Cardiac septum (tissue), 1 donor: Measurements from ENCODE around the gene LRIT2. TPM values are rescaled to one million over a fixed set of nuclear protein-coding genes. Genes with fewer than 3 reads are reported as not detected.

Experiments
- DNase-seq: peaks from one replicate; pipeline ENCODE4 v3.0.0-alpha.2; 2020; ENCODE audit warnings: low spot score
- intact Hi-C: fragments of 100-400 bp; cut with DNase I; formaldehyde crosslinking; loops from one replicate; pipeline ENCODE4 v1.14.0; 2022
- long read RNA-seq: library from polyadenylated mRNA; unstranded; transcript quantifications from one replicate; pipeline ENCODE4 v2.0.0, GENCODE V29; 2021
- total RNA-seq: library from RNA; stranded (reverse); fragmentation: NEBNext Ultra II Directional; extraction: Animal tissue kit (Norgen Biotek cat#: 25700); gene quantifications from one replicate; pipeline ENCODE4 v1.2.1, GENCODE V29; 2021
- donor health status: DM: no; HTN: no; CAD: no.

Gene LRIT2, protein sequence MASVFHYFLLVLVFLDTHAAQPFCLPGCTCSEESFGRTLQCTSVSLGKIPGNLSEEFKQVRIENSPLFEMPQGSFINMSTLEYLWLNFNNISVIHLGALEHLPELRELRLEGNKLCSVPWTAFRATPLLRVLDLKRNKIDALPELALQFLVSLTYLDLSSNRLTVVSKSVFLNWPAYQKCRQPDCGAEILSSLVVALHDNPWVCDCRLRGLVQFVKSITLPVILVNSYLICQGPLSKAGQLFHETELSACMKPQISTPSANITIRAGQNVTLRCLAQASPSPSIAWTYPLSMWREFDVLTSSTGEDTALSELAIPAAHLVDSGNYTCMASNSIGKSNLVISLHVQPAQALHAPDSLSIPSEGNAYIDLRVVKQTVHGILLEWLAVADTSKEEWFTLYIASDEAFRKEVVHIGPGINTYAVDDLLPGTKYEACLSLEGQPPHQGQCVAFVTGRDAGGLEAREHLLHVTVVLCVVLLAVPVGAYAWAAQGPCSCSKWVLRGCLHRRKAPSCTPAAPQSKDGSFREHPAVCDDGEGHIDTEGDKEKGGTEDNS
- not detected for total RNA-seq
- long read RNA-seq, result 0 reads

DNA sequence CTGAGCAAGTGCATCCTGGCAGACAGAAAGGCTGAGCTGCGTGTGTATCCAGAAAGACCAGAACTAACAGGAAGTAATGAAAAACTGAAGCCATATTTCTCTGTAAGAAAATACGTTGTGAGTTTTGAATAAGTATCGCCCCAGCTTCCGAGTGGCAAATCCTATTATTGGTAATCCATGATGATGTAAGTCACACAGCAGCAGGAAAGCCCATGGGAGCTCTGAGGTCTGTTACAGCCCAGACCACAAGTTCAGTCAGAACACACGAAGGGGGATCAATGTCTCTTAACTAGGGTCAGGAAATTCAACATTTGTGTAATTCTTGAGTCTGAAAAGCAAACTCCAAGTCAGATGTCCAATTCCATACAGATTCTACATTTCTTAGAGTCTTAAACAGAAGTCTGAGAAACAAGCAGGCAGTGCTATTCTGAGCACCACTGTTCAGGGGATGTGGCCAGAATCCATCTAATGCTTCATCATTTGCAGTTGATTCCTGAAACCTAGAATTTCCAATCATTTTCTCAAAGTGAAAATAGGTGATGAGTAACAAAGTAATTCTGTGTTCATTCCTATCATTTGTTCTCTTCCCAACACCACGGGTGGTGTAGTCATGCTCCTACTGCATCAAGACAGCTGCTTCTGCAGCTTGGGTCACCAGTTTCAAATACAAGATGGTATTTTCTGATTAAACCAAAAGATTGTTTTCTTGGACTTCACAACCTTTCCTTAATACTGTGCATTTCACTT, at the start of gene LRIT2:
Gene LRIT2, minus strand, starts transcription at position 118 of the 747 bp plus-strand sequence. Its CDS starts 24 bp downstream, at position 94.
- peak; percentile 41 for DNase-seq
- intact Hi-C loops, result no loop called here

DNA sequence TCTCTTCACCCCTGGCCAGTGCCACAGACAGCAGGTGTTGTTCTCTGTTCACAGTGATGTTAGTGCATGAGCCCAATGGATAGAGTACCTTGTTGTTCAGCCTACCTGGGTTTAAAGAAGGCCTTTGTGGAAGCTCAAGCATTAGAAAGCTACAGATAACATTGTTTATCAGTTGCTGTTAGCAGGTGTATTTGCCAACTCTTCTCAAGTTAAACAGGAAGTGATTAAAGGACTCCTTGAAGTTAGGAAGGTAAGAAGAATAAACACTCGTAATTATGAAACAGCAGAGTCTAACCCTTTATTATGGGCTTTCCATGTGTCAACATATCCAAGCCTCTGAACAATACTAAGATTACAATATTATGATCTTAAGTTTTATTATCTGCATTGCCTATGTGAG, 45.4 kb upstream of the LRIT2 start:
- no peak for DNase-seq
- intact Hi-C loops, result no loop called here

DNA sequence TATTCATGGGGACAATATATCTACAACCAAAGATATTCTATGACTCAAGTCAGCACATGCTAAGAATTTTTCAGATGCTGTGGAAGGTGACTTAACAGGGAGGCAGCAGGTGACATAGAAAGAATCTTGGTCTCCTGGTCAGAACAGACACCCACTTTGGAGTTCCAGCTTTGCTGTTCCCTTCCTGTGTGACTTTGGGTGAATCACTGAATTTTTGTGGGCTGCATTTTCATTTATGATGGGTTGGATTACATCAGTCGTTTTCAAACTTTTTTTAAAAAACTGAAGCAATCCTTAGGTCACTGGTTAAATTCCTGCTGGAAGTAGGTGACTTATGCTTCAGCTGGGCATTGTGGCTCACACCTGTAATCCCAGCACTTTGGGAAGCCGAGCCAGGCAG, 44.4 kb upstream of the LRIT2 start:
- intact Hi-C loops, result no loop called here
- no peak for DNase-seq

DNA sequence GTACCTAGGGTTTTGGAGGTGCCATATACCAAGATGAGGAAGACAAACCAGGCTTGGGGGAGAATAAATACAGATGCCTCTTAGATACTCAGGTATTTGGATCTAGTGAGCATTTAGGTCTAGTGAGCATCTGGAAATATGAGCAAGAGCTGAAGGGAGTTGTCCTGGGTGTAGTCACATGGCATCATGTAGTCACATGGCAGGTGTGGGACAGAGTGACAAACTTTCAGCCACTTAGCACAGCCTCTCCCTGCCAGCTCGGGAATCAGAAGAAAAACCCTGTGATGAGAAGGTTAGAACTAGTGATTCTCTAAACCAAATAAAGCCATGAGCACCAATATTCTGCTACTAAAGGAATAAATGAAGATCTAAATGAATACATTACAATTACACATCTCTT, 43.8 kb upstream of the LRIT2 start:
- DNase-seq, result no peak
- intact Hi-C loops, result no loop called here

DNA sequence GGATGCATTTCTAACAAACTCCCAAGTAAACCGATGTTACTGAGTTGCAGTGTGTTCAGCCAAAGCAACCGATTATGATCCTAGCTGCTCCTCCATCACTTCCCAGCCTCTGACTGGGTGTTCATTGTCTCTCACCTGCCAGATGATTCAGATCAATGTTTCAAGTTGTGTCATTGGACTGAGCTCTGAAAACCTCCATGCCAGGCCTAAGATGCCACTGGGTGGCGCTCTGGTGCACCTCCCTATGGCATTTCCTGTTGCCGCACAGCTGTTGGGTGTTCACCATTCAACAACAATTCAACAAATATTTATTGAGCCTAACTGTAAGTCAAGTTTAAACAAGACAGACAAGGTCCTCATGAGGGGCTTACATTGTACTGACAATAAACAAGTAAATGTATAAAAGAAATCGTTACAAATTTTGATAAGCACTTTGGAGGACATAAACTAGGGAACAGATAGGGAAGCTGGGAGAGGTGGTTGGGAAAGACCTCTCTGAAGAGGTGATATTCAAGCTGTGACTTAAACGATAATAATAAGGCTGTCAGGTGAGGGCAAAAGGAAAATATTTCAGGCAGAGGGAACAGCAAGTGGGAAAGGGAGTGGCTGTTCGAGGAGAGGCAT, 42.3 kb upstream of the LRIT2 start:
- DNase-seq, result no peak
- intact Hi-C loops, result no loop called here

DNA sequence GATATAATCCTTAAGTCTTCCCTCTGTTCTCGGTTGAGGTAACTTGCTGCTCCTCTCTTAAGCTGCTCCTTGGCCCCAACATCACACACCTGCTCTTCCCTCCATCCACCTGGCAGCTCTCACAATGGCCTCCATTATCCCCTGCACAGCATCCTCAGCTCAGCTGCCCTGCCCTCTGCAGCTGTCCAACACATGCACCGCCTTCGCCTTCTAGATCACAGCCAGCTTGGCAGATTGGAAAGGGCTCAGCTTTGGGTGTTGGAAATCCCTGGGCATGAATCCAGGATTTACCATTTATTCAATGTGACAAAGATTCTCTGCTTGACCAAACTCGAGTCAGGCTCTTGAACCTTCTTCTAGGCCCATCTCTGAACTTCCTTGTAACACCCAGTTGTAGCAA, 40.1 kb upstream of the LRIT2 start:
- no peak for DNase-seq
- intact Hi-C loops, result no loop called here

DNA sequence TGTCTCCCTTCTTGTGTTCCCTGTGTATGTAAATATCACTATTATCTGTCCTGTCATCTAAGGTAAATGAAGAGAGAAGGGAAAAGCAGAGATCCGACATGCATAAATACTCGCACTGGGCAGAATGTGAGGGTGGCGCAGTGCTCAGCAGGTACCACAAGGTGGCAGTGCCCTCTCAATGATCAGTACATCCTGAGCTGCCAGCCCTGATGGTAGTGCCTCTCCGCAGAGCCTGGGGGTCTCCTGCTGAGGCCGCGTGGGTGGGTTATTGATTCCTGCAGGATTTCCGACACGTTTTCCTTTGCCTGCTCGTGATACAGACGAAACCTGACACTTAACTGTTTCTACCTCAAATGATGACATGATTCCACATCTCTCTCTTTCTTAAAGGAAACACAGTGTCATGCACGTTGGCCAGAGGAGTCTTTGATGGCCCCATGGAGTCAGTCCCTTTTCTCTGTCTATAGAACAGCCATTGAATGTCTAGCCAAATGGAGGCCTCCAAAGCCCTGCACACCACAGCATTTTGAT, 39.3 kb upstream of the LRIT2 start:
- intact Hi-C loops, result loop anchor here (1.0 to 5.0 kb wide), 2 partner anchors 113 to 273 kb away; no protein-coding TSS in a partner anchor
- no peak for DNase-seq

DNA sequence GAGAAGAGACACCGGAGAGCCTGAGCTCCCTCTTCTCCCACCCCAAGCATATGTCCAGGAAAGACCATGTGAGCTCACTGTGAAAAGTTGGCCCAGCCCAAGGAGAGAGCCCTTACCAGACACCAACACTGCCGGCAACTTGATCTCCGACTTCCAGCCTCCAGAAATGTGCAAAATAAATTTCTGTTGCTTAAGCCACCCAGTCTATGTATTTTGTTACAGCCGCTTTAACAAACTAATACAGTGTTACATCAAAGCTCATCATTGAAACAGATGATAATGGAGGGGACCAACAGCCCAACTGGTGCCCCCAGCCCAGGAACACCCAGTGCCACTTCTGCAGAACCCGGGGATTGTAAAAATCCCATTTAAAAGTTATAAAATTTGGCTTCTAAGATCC, 38.4 kb upstream of the LRIT2 start:
- no peak for DNase-seq
- intact Hi-C loops, result loop anchor here (1.0 to 5.0 kb wide), 2 partner anchors 114 to 274 kb away; no protein-coding TSS in a partner anchor

DNA sequence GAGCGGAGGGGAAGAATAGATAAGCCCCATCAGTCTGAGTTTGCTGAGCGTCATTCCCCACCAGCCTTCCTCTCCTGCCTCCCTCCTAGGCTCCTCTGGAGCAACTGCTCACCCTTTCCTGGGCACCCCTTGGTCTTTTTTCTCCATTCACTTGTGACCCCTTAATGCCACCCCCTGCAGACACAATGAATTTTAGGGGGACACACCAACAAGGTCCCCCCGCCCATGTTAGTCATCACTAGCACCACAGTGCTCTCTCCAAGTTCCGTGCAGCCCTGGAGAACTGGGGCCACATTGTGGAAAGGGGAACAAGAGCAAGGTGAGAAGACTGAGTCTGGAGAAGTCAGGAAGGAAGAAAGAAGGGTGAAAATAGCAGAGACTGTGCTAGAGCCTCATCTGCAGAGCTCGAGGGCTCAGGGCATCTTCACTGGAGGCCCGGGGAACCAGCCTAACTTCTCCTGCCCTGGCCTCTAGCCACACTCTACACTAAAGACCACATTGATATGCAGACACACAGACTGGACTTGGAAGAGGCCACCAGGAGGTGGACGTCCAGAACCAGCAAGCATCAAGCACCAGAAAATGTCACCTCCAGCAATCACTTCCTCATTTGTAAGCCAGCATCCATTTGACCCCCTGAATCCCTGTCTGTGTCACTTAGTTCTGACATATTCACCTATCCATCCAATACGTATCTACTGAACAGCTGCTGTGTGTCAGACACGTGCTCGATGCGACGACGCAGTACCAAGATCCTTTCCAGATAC, 37.0 kb upstream of the LRIT2 start:
- intact Hi-C loops, result loop anchor here (5.0 kb wide), 1 partner anchor 115 kb away; no protein-coding TSS in a partner anchor
- DNase-seq, result no peak

DNA sequence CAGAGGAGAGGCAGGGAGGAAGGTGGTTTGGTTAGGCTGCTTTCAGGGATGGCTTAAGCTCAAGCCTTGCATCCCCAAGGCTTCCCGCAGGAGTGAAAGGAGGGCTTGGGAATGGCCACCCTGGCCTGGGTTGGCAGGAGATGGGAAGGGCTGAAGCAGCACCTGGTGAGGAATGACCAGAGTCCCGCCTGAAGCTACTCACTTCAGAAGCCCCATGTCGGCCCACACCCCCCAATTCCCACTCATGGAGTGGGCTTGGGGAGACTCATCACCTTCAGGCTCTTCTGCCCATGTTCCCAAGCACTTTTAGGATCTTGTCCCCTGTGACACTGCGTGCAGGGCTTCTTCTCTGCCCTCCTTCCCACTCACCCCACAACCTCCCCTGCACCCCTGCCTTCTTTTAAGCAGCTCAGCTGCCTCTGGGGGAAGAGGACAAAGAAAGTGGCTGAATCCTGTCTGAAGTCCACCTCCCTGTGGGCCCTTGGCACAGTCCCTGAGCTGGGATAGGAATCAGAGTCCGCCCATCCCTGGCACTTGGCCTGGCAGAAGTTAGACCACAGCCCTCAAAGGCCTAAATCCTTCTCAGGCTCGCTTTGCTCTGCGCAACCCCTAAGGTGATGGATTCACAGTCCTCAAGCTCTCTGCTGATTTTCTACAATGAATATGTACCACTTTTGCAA, 36.0 kb upstream of the LRIT2 start:
- DNase-seq, result no peak
- intact Hi-C loops, result loop anchor here (5.0 kb wide), 1 partner anchor 116 kb away; no protein-coding TSS in a partner anchor

DNA sequence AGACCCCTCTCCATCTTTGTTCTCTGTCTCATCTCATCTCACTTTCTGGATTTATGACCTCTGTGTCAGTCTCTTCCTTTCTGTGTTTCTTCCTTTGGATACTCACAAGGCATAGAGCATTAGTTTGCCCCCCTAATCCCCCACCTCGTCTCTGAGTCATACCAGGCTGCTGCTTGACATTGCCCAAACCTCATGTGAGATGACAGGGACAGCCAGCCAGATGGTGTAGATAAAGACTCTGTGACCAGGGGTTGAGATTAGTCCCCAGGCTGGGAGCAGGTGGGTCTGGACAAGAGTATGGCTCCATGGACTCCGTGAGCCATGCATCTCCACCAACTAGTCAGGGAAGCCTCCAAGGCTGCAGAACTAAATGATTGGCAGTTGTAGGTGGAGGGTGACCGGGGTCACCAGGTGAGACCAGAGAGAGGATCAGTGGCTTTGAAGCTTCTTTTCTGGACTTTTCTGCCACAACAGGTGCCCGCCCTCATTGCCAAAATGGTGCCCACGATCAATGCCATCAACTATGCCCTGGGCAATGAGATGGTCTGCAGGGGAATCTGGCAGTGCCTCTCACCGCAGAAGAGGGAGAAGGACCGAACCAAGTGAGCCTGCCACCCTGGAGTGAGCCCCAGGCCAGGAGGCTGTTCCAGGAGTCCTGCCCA, 32.8 kb upstream of the LRIT2 start:
- intact Hi-C loops, result no loop called here
- DNase-seq, result no peak

DNA sequence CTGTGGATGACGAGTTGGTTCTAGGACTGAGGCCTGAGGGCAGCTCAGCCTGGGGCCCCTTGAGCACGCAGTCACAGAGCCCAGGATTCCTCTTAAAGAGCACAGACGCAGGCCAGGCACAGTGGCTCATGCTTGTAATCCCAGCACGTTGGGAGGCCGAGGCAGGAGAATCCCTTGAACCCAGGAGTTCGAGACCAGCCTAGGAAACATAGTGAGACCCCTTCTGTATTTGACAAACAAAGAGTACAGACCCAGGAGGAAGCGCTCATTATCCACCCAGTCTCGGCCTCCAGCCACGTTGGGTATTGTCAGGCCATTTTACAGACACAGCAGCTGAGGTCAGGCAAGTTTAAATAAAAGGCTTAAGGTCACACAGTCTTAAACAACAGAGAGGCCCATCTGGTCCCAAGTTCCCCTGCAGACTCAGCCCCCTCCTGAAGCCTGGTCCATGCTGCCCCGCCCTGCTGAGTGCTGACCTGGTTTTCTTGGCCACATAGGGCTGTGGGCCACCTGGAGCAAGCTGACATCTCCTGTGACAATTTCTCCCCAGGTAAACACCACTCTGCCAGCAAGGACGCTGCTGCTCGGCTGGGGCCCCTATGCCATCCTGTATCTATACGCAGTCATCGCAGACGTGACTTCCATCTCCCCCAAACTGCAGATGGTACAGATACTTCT, 32.1 kb upstream of the LRIT2 start:
- intact Hi-C loops, result no loop called here
- no peak for DNase-seq

DNA sequence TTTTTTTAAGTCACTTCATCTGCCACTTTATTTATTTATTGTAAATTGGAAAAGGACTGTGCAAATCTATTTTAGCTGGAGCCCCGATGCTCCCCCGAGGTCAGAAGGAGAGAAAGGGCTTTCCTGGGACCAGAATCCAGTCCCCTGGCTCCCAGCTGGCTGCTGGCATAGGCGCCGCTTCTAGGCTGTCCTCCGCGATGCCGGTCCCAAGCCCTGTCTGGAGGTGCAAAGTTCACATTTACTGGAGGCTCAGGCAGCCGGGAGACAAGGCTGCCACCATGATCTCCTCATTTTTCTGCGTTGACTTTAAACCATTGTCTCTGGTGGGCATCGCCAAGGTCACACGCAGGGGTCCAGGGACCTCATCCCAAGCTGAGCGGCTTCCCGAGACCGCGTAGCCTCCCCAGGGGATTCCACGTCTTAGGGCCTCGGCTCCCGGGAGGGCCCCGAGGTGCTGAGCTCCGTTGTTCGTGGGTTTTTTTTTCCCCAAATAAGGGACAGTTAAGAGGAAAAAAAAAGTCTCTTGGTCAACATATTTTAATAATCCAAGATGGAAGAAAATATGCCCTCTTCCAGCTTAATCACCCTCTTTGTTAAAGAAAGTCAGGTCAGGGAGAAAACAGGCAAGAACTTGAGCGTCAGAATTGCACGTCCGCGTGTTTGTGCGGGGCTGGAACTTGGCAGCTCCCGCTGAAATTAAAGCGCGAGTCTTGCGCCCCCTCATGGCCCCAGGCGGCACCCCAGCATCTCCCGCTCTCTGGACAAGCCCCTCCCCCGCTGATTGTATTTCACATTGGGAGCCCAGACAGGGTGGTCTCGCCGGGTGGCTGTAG, 31.4 kb upstream of the LRIT2 start:
- DNase-seq, result no peak
- intact Hi-C loops, result no loop called here

DNA sequence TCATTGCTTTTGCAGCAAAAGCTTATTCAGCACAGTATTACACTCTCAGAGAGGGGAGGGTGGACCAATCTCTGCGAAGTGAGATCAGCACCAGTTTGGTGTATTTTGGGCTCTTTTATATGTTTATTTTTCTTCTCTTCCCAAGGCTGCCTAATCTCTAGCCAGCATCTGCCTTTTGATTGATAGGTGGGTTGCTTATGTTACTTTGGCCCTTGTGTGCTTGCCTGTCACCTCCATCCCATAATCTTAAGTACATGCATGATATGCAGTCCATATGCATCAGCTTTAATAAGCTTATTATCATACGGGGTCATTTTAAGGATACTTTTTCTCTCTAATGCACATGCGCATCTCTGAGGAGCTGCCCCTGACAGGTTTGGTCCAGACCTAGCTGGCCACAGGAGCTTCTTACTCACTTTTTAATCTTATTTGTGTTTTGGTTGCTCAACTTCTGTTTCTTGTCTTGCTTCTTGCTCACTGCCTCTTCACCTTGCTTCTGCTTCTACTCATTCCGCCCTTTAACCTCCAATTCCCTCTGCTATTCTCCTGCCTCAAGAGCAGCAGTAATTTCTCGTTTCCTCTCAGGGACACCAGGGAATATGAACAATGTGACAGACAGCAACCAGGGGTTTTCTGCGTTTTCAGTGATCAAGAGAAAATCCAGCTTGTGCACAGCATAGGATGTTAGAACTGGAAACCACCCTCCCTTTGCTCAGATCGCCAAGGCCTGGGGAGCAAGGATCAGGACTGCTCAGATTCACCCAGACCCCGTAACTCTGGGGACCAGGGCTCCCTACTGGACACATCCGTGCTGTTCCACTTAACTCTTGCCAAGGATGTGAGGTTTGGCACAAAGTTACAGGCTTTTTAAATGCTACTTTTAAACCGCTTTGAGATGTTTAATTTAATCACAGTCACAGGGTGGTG, 29.5 kb upstream of the LRIT2 start:
- intact Hi-C loops, result no loop called here
- no peak for DNase-seq

DNA sequence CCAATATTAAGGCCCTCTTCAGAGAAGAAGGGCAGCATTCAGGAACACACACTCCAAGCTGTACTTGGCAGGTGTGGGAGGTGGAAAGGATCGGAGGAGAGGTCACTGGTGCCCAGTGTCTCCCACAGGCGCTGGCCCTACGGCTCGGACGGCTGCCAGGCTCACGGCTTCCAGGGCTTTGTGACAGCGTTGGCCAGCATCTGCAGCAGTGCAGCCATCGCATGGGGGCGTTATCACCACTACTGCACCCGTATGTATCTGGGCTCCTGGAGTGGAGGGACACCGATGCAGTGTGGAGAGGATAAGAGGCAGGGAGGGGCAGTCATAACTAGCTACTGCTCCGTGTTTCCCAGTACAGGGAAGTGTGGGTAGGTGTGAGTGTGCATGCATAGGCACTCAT, 23.4 kb upstream of the LRIT2 start:
- DNase-seq, result no peak
- intact Hi-C loops, result no loop called here

DNA sequence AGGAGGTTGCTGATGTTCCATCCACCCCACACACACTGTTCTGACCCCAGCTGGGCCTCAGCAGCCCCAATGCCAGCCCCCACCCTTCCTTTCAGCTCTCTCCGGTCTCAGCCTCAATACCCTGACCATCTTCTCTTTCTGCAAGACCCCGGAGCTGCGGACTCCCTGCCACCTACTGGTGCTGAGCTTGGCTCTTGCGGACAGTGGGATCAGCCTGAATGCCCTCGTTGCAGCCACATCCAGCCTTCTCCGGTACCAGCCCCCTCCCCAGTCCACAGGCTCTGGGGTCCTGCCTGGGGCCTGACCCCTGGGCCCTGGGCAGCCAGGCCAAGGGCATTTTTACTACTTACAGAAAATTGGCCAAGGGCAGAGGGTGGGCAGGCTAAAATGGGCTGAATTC, 22.2 kb upstream of the LRIT2 start:
- intact Hi-C loops, result no loop called here
- no peak for DNase-seq
